ENCODE measurements around the gene RAB33B.

GRCh38 chr4:139501927-139502899 lies 48.3 kb downstream of the RAB33B start:
- TF ChIP-seq, protein P1, sequence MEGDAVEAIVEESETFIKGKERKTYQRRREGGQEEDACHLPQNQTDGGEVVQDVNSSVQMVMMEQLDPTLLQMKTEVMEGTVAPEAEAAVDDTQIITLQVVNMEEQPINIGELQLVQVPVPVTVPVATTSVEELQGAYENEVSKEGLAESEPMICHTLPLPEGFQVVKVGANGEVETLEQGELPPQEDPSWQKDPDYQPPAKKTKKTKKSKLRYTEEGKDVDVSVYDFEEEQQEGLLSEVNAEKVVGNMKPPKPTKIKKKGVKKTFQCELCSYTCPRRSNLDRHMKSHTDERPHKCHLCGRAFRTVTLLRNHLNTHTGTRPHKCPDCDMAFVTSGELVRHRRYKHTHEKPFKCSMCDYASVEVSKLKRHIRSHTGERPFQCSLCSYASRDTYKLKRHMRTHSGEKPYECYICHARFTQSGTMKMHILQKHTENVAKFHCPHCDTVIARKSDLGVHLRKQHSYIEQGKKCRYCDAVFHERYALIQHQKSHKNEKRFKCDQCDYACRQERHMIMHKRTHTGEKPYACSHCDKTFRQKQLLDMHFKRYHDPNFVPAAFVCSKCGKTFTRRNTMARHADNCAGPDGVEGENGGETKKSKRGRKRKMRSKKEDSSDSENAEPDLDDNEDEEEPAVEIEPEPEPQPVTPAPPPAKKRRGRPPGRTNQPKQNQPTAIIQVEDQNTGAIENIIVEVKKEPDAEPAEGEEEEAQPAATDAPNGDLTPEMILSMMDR (IDR thresholded peaks at IDR 0.05; ENCODE audit: low read depth, low read length, poor library complexity, severe bottlenecking) = no peak
- no peak for TF ChIP-seq EZH2phosphoT487 (IDR thresholded peaks at IDR 0.05; ENCODE audit: borderline replicate concordance, low read length)

All from DOHH2 (cell line).